HepG2 (cell line): ENCODE measurements around the gene CALN1. TPM values are rescaled to one million over a fixed set of nuclear protein-coding genes. Genes with fewer than 3 reads are reported as not detected.

Experiments used
- ATAC-seq: fragments of 200-7000 bp; cut with Tn5 transposase; 3 replicates; pipeline ENCODE4 v1.9.1; 2020; ENCODE audit warnings: mild to moderate bottlenecking, moderate library complexity
- BruUV-seq: library from RNA; stranded (reverse); fragments of 400-500 nt; replicated peaks from 2 replicates; lab custom pipeline; 2021; lab: Mats Ljungman, UMichigan
- CTCF ChIA-PET: fragments of 300-600 bp; formaldehyde crosslinking; extraction: SDS; loops from one replicate; lab custom pipeline; 2021; ENCODE audit warnings: low total read pairs, inconsistent platforms, low intra/inter-chr PET ratio; lab: Yijun Ruan, JAX
- POLR2A ChIA-PET: fragments of 350-600 bp; sonication (Branson Sonifier 250); formaldehyde crosslinking; loops from one replicate; lab custom pipeline; 2020; ENCODE audit warnings: antibody characterized with exemption, inconsistent platforms; lab: Yijun Ruan, JAX
- DNase-seq: peaks from one replicate; pipeline ENCODE4 v3.0.0-alpha.2; 2015; ENCODE audit warnings: low spot score
- FAIRE-seq: peaks from 3 replicates; lab custom pipeline; 2011; peaks lifted over from hg19 to GRCh38; lab: Jason Lieb, UNC
- H2AFZ ChIP-seq: one replicate; pipeline ENCODE4 v1.6.1; 2011; ENCODE audit warnings: low read length, inconsistent platforms
- H3K27ac ChIP-seq: fragments of 300-600 bp; 3 replicates; pipeline ENCODE4 v1.8.0; 2011; ENCODE audit warnings: mixed run types, mild to moderate bottlenecking, mixed read lengths, low read length, inconsistent platforms; ENCODE audit not compliant: insufficient read depth; ENCODE audit errors: extremely low read length
- H3K27me3 ChIP-seq, 2 experiments: fragments of 200-600 bp in 1 of 2; 2 replicates in 1 of 2; 3 replicates in 1 of 2; pipeline versions ENCODE4 v1.6.0 to v1.8.0; 2011; ENCODE audit warnings: low read length in 2 of 2, mild to moderate bottlenecking in 2 of 2, moderate library complexity in 2 of 2, inconsistent platforms in 1 of 2; ENCODE audit not compliant: insufficient read depth in 2 of 2, control insufficient read depth in 1 of 2
- H3K36me3 ChIP-seq, 2 experiments: fragments of 200-600 bp in 1 of 2; replicated peaks in 1 of 2; 2 replicates in 1 of 2; 3 replicates in 1 of 2; pipeline versions ENCODE4 v1.5.1 to v1.8.0; 2011; ENCODE audit warnings: low read length in 2 of 2, inconsistent platforms in 1 of 2; ENCODE audit not compliant: insufficient read depth in 2 of 2, control insufficient read depth in 1 of 2
- H3K4me1 ChIP-seq: 2 replicates; pipeline ENCODE4 v1.5.1; 2012; ENCODE audit warnings: low read length, inconsistent platforms; ENCODE audit not compliant: insufficient read depth
- H3K4me2 ChIP-seq: 2 replicates; pipeline ENCODE4 v1.6.0; 2011; ENCODE audit warnings: low read depth, low read length, inconsistent platforms
- H3K4me3 ChIP-seq, 3 experiments: fragments of 200-600 bp in 1 of 3; sonication (generic), shearing (Covaris generic) in 1 of 3; replicated peaks in 1 of 3; 2 replicates each; pipeline ENCODE4 v1.5.1; 2011 to 2016; ENCODE audit warnings: low read length in 3 of 3, inconsistent platforms in 2 of 3, low read depth in 2 of 3, mild to moderate bottlenecking in 2 of 3, control low read depth in 1 of 3, mixed read lengths in 1 of 3; ENCODE audit not compliant: insufficient read depth in 1 of 3
- H3K79me2 ChIP-seq: one replicate; pipeline ENCODE4 v1.6.1; 2011; ENCODE audit warnings: low read length, inconsistent platforms; ENCODE audit not compliant: insufficient read depth
- H3K9ac ChIP-seq: 2 replicates; pipeline ENCODE4 v1.6.0; 2011; ENCODE audit warnings: mild to moderate bottlenecking, low read depth, low read length, inconsistent platforms; ENCODE audit not compliant: insufficient read depth
- H3K9me3 ChIP-seq: 2 replicates; pipeline ENCODE4 v1.5.1; 2012; ENCODE audit warnings: mild to moderate bottlenecking, low read length
- H4K20me1 ChIP-seq: 2 replicates; pipeline ENCODE4 v1.6.0; 2011; ENCODE audit warnings: inconsistent platforms, mild to moderate bottlenecking, low read length, moderate library complexity; ENCODE audit not compliant: insufficient read depth
- FOXM1 ChIP-seq: sonication (generic); formaldehyde crosslinking; IDR thresholded peaks from 2 replicates; pipeline ENCODE4 v1.5.0; 2020; ENCODE audit warnings: missing genetic modification reagents
- KDM4B ChIP-seq: sonication (generic); formaldehyde crosslinking; IDR thresholded peaks from 2 replicates; pipeline ENCODE4 v1.4.0; 2020; ENCODE audit warnings: missing genetic modification reagents
- NFE2L1 ChIP-seq: sonication (generic); formaldehyde crosslinking; IDR thresholded peaks from 2 replicates; pipeline ENCODE4 v1.4.0; 2020; ENCODE audit warnings: missing genetic modification reagents, mild to moderate bottlenecking, borderline replicate concordance
- NR2F2 ChIP-seq: IDR thresholded peaks from 2 replicates; pipeline ENCODE4 v1.6.1; 2012; ENCODE audit warnings: low read depth, inconsistent platforms, borderline replicate concordance
- TBX2 ChIP-seq: sonication (generic); formaldehyde crosslinking; IDR thresholded peaks from 2 replicates; pipeline ENCODE4 v1.5.0; 2020; ENCODE audit warnings: missing genetic modification reagents, mild to moderate bottlenecking, borderline replicate concordance
- ZNF281 ChIP-seq: sonication (generic); formaldehyde crosslinking; IDR thresholded peaks from 2 replicates; pipeline ENCODE4 v1.4.0; 2020; ENCODE audit warnings: missing genetic modification reagents, borderline replicate concordance
- ZNF761 ChIP-seq: sonication (generic); formaldehyde crosslinking; conservative IDR thresholded peaks from 2 replicates; pipeline ENCODE4 v1.4.0; 2020; ENCODE audit warnings: mild to moderate bottlenecking, missing genetic modification reagents
- ZNF788 ChIP-seq: sonication (generic); formaldehyde crosslinking; IDR thresholded peaks from 2 replicates; pipeline ENCODE4 v1.5.0; 2020; ENCODE audit warnings: mild to moderate bottlenecking, missing genetic modification reagents, borderline replicate concordance
- WGBS: methylation state at CpG from one replicate; pipeline ENCODE4 v1.1.6; 2017; ENCODE audit warnings: low lambda C conversion rate; 5-methylcytosine and 5-hydroxymethylcytosine counted together
- in situ Hi-C: cut with HindIII; loops from 2 replicates; pipeline ENCODE4 v1.10.0; 2017; ENCODE audit warnings: low pct_unique_long_range_greater_than_20kb; ENCODE audit not compliant: extremely low pct_ligation_motif_present
- intact Hi-C: fragments of 100-400 bp; cut with micrococcal nuclease; formaldehyde crosslinking; loops from one replicate; pipeline ENCODE4 v1.10.0; 2022; ENCODE audit not compliant: unreplicated experiment
- polyA plus RNA-seq, 8 experiments: library from polyadenylated mRNA; depleted of rRNA in 3 of 8; stranded (reverse) in 7 of 8; unstranded in 1 of 8; fragments of >200 nt; fragmentation: Illumina TruSeq in 4 of 8; extraction: Trizol in 4 of 8; gene quantifications; 2 replicates each; pipeline versions ENCODE4 v1.2.1 to v1.2.3, GENCODE V29; 2011 to 2016; ENCODE audit warnings: low read depth in 4 of 8, missing spikeins in 1 of 8, mixed read lengths in 1 of 8; ENCODE audit not compliant: insufficient read depth in 1 of 8
- total RNA-seq, 5 experiments: library from RNA; depleted of rRNA; stranded (reverse); fragments of >200 nt; fragmentation: Illumina TruSeq; extraction: Trizol; gene quantifications; 2 replicates each; pipeline ENCODE4 v1.2.3, GENCODE V29; 2016; ENCODE audit warnings: low read depth in 1 of 5

Gene CALN1
- total and polyA plus RNA-seq, 2 of the 13 experiments (the other 11 are each of a cell fraction or from before 2014, with no cell fraction given) = not detected

GRCh38 chr7:72039460-72039859, 372.7 kb downstream of the CALN1 start:
- Histone ChIP-seq H3K4me2 (no peak overlapping the region), H3K36me3 (no peaks in the 10 kb centered on the region), H3K79me2 (no peaks in the 10 kb centered on the region), H3K4me1 (no peaks in the 10 kb centered on the region), H3K27ac (no peak overlapping the region), H4K20me1 (no peaks in the 10 kb centered on the region), H3K27me3 (no peaks in the 10 kb centered on the region), H3K9me3 (no peaks in the 10 kb centered on the region), H3K4me3 (no peak overlapping the region), H3K9ac (no peak overlapping the region), H2AFZ (no peak overlapping the region)
- ChIA-PET CTCF (no interaction called here), POLR2A (no interaction called here)
- no peak for TF ChIP-seq KDM4B (CRISPR knock-in tag)
- TF ChIP-seq NR2F2 = no peak
- TF ChIP-seq ZNF281 (CRISPR knock-in tag) = no peak
- TF ChIP-seq TBX2 (CRISPR knock-in tag) = no peak
- TF ChIP-seq ZNF761 (CRISPR knock-in tag) = no peak
- no peak for TF ChIP-seq NFE2L1 (CRISPR knock-in tag)
- TF ChIP-seq FOXM1 (CRISPR knock-in tag) = no peak
- TF ChIP-seq ZNF788 (CRISPR knock-in tag) = no peak
- in situ Hi-C loops (no loop called here), intact Hi-C loops (no loop called here)
- ATAC-seq (no peak), FAIRE-seq (no peak), DNase-seq (no peak)
- no TSS peak for BruUV-seq
- 8% methylated on average over 1 of the region's 1 CpG for WGBS
